Astrocyte (in vitro differentiated cells and primary cell): ENCODE measurements around the gene OR5V1. TPM values are rescaled to one million over a fixed set of nuclear protein-coding genes. Genes with fewer than 3 reads are reported as not detected.

Experiments
- DNase-seq: peaks from one replicate; pipeline ENCODE4 v3.0.0-alpha.2; 2010; ENCODE audit warnings: low read depth
- FAIRE-seq: peaks from 2 replicates; lab custom pipeline; 2011; peaks lifted over from hg19 to GRCh38; lab: Jason Lieb, UNC
- H2AFZ ChIP-seq: 2 replicates; pipeline ENCODE4 v1.6.0; 2012; ENCODE audit warnings: low read depth, low read length, inconsistent platforms
- H3K27ac ChIP-seq: 2 replicates; pipeline ENCODE4 v1.5.1; 2011; ENCODE audit warnings: low read depth, low read length, inconsistent platforms
- H3K27me3 ChIP-seq: 2 replicates; pipeline ENCODE4 v1.6.0; 2011; ENCODE audit warnings: low read length, inconsistent platforms; ENCODE audit not compliant: insufficient read depth
- H3K36me3 ChIP-seq: 2 replicates; pipeline ENCODE4 v1.5.1; 2011; ENCODE audit warnings: low read length, inconsistent platforms; ENCODE audit not compliant: insufficient read depth
- H3K4me1 ChIP-seq: 2 replicates; pipeline ENCODE4 v1.5.1; 2011; ENCODE audit warnings: low read length, inconsistent platforms; ENCODE audit not compliant: insufficient read depth
- H3K4me2 ChIP-seq: 2 replicates; pipeline ENCODE4 v1.6.0; 2012; ENCODE audit warnings: low read length, inconsistent platforms
- H3K4me3 ChIP-seq: 2 replicates; pipeline ENCODE4 v1.5.1; 2011; ENCODE audit warnings: low read depth, mild to moderate bottlenecking, low read length, inconsistent platforms; ENCODE audit not compliant: insufficient read depth
- H3K79me2 ChIP-seq: 2 replicates; pipeline ENCODE4 v1.6.0; 2012; ENCODE audit warnings: mild to moderate bottlenecking, low read length, inconsistent platforms; ENCODE audit not compliant: insufficient read depth
- H3K9ac ChIP-seq: 2 replicates; pipeline ENCODE4 v1.6.0; 2012; ENCODE audit warnings: mild to moderate bottlenecking, low read length, inconsistent platforms
- H3K9me3 ChIP-seq: 2 replicates; pipeline ENCODE4 v1.5.1; 2012; ENCODE audit warnings: low read depth, mild to moderate bottlenecking, low read length, inconsistent platforms; ENCODE audit not compliant: insufficient read depth
- H4K20me1 ChIP-seq: 2 replicates; pipeline ENCODE4 v1.6.0; 2012; ENCODE audit warnings: low read length, inconsistent platforms; ENCODE audit not compliant: insufficient read depth
- H3K27ac Mint-ChIP-seq: one replicate; pipeline ENCODE4 v1.8.0; 2021; ENCODE audit warnings: mild to moderate bottlenecking, mixed read lengths; ENCODE audit not compliant: unreplicated experiment
- H3K27me3 Mint-ChIP-seq: one replicate; pipeline ENCODE4 v1.8.0; 2021; ENCODE audit warnings: low read depth, mixed read lengths; ENCODE audit not compliant: unreplicated experiment
- H3K36me3 Mint-ChIP-seq: one replicate; pipeline ENCODE4 v1.8.0; 2021; ENCODE audit warnings: low read depth, mixed read lengths; ENCODE audit not compliant: unreplicated experiment
- H3K4me1 Mint-ChIP-seq: one replicate; pipeline ENCODE4 v1.8.0; 2021; ENCODE audit warnings: low read depth, mixed read lengths; ENCODE audit not compliant: unreplicated experiment
- H3K4me3 Mint-ChIP-seq: one replicate; pipeline ENCODE4 v1.8.0; 2021; ENCODE audit warnings: mild to moderate bottlenecking, moderate library complexity, mixed read lengths; ENCODE audit not compliant: unreplicated experiment
- H3K9me3 Mint-ChIP-seq: one replicate; pipeline ENCODE4 v1.8.0; 2021; ENCODE audit warnings: mild to moderate bottlenecking, mixed read lengths; ENCODE audit not compliant: unreplicated experiment
- EZH2 ChIP-seq: IDR thresholded peaks from 2 replicates; pipeline ENCODE4 v1.6.1; 2012; ENCODE audit warnings: mild to moderate bottlenecking, low read length, inconsistent platforms; ENCODE audit not compliant: insufficient read depth
- total RNA-seq: library from RNA; stranded (reverse); gene quantifications from 2 replicates; pipeline ENCODE4 v1.2.1, GENCODE V29; 2021
- TF ChIP-seq, protein P1 (sequence below): IDR thresholded peaks from 2 replicates; pipeline ENCODE4 v1.5.1; 2011; ENCODE audit warnings: low read depth, mild to moderate bottlenecking, inconsistent platforms, low read length, moderate library complexity; ENCODE audit not compliant: insufficient read depth

OR5V1 gene
- total RNA-seq, 1 donor from 2014 or later = not detected

- no peak for DNase-seq
- no peak for TF ChIP-seq EZH2
- TF ChIP-seq, protein P1, sequence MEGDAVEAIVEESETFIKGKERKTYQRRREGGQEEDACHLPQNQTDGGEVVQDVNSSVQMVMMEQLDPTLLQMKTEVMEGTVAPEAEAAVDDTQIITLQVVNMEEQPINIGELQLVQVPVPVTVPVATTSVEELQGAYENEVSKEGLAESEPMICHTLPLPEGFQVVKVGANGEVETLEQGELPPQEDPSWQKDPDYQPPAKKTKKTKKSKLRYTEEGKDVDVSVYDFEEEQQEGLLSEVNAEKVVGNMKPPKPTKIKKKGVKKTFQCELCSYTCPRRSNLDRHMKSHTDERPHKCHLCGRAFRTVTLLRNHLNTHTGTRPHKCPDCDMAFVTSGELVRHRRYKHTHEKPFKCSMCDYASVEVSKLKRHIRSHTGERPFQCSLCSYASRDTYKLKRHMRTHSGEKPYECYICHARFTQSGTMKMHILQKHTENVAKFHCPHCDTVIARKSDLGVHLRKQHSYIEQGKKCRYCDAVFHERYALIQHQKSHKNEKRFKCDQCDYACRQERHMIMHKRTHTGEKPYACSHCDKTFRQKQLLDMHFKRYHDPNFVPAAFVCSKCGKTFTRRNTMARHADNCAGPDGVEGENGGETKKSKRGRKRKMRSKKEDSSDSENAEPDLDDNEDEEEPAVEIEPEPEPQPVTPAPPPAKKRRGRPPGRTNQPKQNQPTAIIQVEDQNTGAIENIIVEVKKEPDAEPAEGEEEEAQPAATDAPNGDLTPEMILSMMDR = no peak
- no peaks in the 10 kb centered on the region for H3K79me2 ChIP-seq
- no peaks in the 10 kb centered on the region for H3K36me3 ChIP-seq
- no peaks in the 10 kb centered on the region for H3K27me3 ChIP-seq
- Mint-ChIP-seq H3K27me3 (no peaks in the 10 kb centered on the region), H3K9me3 (peaks cover 2% of the 10 kb centered on the region), H3K36me3 (no peaks in the 10 kb centered on the region), H3K4me3 (no peak overlapping the region), H3K4me1 (no peaks in the 10 kb centered on the region), H3K27ac (no peak overlapping the region)
- H3K9me3 ChIP-seq = no peaks in the 10 kb centered on the region
- H3K27ac ChIP-seq = no peak overlapping the region
- no peaks in the 10 kb centered on the region for H4K20me1 ChIP-seq
- no peak overlapping the region for H3K4me2 ChIP-seq
- no peak overlapping the region for H3K9ac ChIP-seq
- FAIRE-seq = no peak
- no peaks in the 10 kb centered on the region for H3K4me1 ChIP-seq
- no peak overlapping the region for H3K4me3 ChIP-seq
- H2AFZ ChIP-seq = no peak overlapping the region
Measured at GRCh38 chr6:29399525-29399924, 30.9 kb upstream of the OR5V1 start.

GRCh38 chr6:29395331-29395730, 26.7 kb upstream of the OR5V1 start, which contains the start of gene OR12D2:
Gene OR12D2, plus strand, starts transcription at chr6:29395631. Its CDS starts 1,069 bp downstream, at chr6:29396700.
- no peaks in the 10 kb centered on the region for H3K36me3 ChIP-seq
- no peak within 1 kb of the TSS for H3K9ac ChIP-seq
- no peaks in the 10 kb centered on the region for H3K79me2 ChIP-seq
- no peaks in the 10 kb centered on the region for H3K4me1 ChIP-seq
- no peak within 1 kb of the TSS for H3K4me2 ChIP-seq
- no peaks in the 10 kb centered on the region for H4K20me1 ChIP-seq
- no peak for FAIRE-seq
- no peak within 1 kb of the TSS for H2AFZ ChIP-seq
- TF ChIP-seq, protein P1 = no peak
- no peaks in the 10 kb centered on the region for H3K27me3 ChIP-seq
- Mint-ChIP-seq H3K9me3 (peaks cover 1% of the 10 kb centered on the region), H3K4me3 (no peak within 1 kb of the TSS), H3K36me3 (no peaks in the 10 kb centered on the region), H3K27ac (no peak within 1 kb of the TSS), H3K4me1 (no peaks in the 10 kb centered on the region), H3K27me3 (peaks cover 2% of the 10 kb centered on the region)
- H3K27ac ChIP-seq = no peak within 1 kb of the TSS
- DNase-seq = no peak
- H3K9me3 ChIP-seq = peaks cover 8% of the 10 kb centered on the region
- H3K4me3 ChIP-seq = no peak within 1 kb of the TSS

DNA sequence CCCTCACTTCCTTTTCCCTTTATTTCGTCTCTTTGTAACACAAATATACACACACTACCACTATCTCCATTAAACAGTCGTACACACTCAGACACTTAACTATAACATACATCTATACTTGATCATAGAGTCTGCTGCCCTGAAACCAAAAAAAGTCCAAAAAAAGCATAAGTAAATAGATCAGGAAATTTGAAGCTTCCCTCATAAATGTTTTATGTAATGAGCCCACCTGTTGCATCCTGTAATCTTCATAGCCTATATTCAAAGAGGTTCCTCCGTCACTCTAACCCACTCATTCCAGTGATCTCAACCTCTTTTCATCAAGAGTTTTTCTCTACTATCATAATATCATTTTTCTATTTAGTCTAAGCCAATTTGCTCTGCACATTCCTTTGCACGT, 19.9 kb upstream of the OR5V1 start:
- Histone ChIP-seq H3K9me3 (peaks cover 8% of the 10 kb centered on the region), H3K9ac (no peak overlapping the region), H3K4me2 (no peak overlapping the region), H4K20me1 (no peaks in the 10 kb centered on the region), H3K4me3 (no peak overlapping the region), H2AFZ (no peak overlapping the region), H3K27ac (no peak overlapping the region), H3K79me2 (no peaks in the 10 kb centered on the region), H3K27me3 (no peaks in the 10 kb centered on the region), H3K36me3 (no peaks in the 10 kb centered on the region), H3K4me1 (no peaks in the 10 kb centered on the region)
- Mint-ChIP-seq H3K4me1 (no peaks in the 10 kb centered on the region), H3K27ac (no peak overlapping the region), H3K9me3 (no peaks in the 10 kb centered on the region), H3K4me3 (no peak overlapping the region), H3K36me3 (no peaks in the 10 kb centered on the region), H3K27me3 (peaks cover 6% of the 10 kb centered on the region)
- DNase-seq (no peak), FAIRE-seq (no peak)
- TF ChIP-seq, protein P1 = no peak
- TF ChIP-seq EZH2 = no peak
